LNCaP clone FGC (cell line): ENCODE data around the gene RSPH6A.

Source experiments
- DNase-seq: peaks from one replicate; pipeline ENCODE4 v3.0.0-alpha.2; 2011; ENCODE audit warnings: low read depth
- H3K4me3 ChIP-seq: 2 replicates; pipeline ENCODE4 v1.5.1; 2011; ENCODE audit warnings: mild to moderate bottlenecking, low read depth, low read length, control low read depth
- TF ChIP-seq, protein P1 (sequence below): IDR thresholded peaks from 2 replicates; pipeline ENCODE4 v1.5.1; 2012; ENCODE audit warnings: mild to moderate bottlenecking; ENCODE audit not compliant: control insufficient read depth, insufficient read depth; ENCODE audit errors: extremely low read depth

Gene RSPH6A

DNA sequence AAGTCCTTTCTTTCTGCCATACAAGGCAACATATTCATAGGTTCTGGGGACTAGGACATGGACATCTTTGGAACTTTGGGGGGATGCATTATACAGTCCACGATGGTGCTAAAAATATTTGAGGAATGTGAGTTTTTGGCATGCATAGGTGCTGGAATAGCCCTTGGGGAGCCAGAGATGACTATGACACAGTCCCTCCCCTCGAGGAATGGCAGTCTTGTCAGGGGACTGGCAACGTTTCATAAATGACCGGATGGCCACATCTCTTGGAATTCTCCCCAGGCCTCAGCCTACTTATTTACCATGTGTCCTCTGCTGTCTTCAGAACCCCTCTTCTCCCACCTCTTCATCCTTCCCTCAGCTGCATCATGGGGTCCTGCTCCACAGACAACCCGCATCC is 68.2 kb downstream of the RSPH6A start:
- TF ChIP-seq, protein P1, sequence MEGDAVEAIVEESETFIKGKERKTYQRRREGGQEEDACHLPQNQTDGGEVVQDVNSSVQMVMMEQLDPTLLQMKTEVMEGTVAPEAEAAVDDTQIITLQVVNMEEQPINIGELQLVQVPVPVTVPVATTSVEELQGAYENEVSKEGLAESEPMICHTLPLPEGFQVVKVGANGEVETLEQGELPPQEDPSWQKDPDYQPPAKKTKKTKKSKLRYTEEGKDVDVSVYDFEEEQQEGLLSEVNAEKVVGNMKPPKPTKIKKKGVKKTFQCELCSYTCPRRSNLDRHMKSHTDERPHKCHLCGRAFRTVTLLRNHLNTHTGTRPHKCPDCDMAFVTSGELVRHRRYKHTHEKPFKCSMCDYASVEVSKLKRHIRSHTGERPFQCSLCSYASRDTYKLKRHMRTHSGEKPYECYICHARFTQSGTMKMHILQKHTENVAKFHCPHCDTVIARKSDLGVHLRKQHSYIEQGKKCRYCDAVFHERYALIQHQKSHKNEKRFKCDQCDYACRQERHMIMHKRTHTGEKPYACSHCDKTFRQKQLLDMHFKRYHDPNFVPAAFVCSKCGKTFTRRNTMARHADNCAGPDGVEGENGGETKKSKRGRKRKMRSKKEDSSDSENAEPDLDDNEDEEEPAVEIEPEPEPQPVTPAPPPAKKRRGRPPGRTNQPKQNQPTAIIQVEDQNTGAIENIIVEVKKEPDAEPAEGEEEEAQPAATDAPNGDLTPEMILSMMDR: no peak
- H3K4me3 ChIP-seq: no peak overlapping the region
- no peak for DNase-seq
